WTC11 (cell line): ENCODE results near the gene FCN1. TPM values are rescaled to one million over a fixed set of nuclear protein-coding genes. Genes with fewer than 3 reads are reported as not detected.

Source experiments
- ATAC-seq: fragments of 200-7000 bp; cut with Tn5 transposase; 2 replicates; pipeline ENCODE4 v1.10.0; 2021; ENCODE audit warnings: mild to moderate bottlenecking, moderate library complexity
- CTCF ChIA-PET: fragments of 300-600 bp; sonication (Branson Sonifier 250); formaldehyde crosslinking; loops from one replicate; lab custom pipeline; 2021; ENCODE audit warnings: antibody characterized with exemption; lab: Charles Lee
- POLR2A ChIA-PET: fragments of 350-600 bp; sonication (Branson Sonifier 250); formaldehyde crosslinking; loops from one replicate; lab custom pipeline; 2021; ENCODE audit warnings: antibody characterized with exemption; lab: Charles Lee
- DNase-seq: peaks from one replicate; pipeline ENCODE4 v3.0.0; 2021; ENCODE audit warnings: low spot score
- H3K27ac Mint-ChIP-seq: 2 replicates; pipeline ENCODE4 v1.8.0; 2021; ENCODE audit warnings: mixed read lengths
- H3K27me3 Mint-ChIP-seq: 2 replicates; pipeline ENCODE4 v1.8.0; 2021; ENCODE audit warnings: low read depth, mild to moderate bottlenecking, moderate library complexity, mixed read lengths
- H3K36me3 Mint-ChIP-seq: 2 replicates; pipeline ENCODE4 v1.8.0; 2021; ENCODE audit warnings: mixed read lengths
- H3K4me1 Mint-ChIP-seq: 2 replicates; pipeline ENCODE4 v1.8.0; 2022; ENCODE audit warnings: mixed read lengths
- H3K4me3 Mint-ChIP-seq: 2 replicates; pipeline ENCODE4 v1.8.0; 2021; ENCODE audit warnings: mild to moderate bottlenecking, moderate library complexity, mixed read lengths
- H3K9me3 Mint-ChIP-seq: 2 replicates; pipeline ENCODE4 v1.8.0; 2021; ENCODE audit warnings: mixed read lengths
- ATF1 ChIP-seq: sonication (generic); formaldehyde crosslinking; IDR thresholded peaks from 2 replicates; pipeline ENCODE4 v1.8.1; 2023; ENCODE audit warnings: mild to moderate bottlenecking, moderate library complexity, missing genetic modification reagents
- CREM ChIP-seq: sonication (generic); formaldehyde crosslinking; IDR thresholded peaks from 2 replicates; pipeline ENCODE4 v1.8.1; 2022; ENCODE audit warnings: mild to moderate bottlenecking, missing genetic modification reagents, moderate library complexity
- ELF4 ChIP-seq: sonication (generic); formaldehyde crosslinking; IDR thresholded peaks from 2 replicates; pipeline ENCODE4 v1.8.1; 2022; ENCODE audit warnings: low read depth, mild to moderate bottlenecking, moderate library complexity, missing genetic modification reagents
- ETV6 ChIP-seq: sonication (generic); formaldehyde crosslinking; IDR thresholded peaks from 2 replicates; pipeline ENCODE4 v1.8.1; 2022; ENCODE audit warnings: mild to moderate bottlenecking, missing genetic modification reagents
- FOXK1 ChIP-seq: sonication (generic); formaldehyde crosslinking; IDR thresholded peaks from 2 replicates; pipeline ENCODE4 v1.8.0; 2022; ENCODE audit warnings: mild to moderate bottlenecking, moderate library complexity, missing genetic modification reagents
- HMGA2 ChIP-seq: fragments of 250-450 bp; sonication (Bioruptor Pico); IDR thresholded peaks from 2 replicates; pipeline ENCODE4 v1.4.0; 2021; ENCODE audit warnings: mild to moderate bottlenecking, moderate library complexity
- JUN ChIP-seq: sonication (generic); formaldehyde crosslinking; IDR thresholded peaks from 2 replicates; pipeline ENCODE4 v1.8.0; 2023; ENCODE audit warnings: mild to moderate bottlenecking, missing genetic modification reagents
- NR2C2 ChIP-seq: sonication (generic); formaldehyde crosslinking; IDR thresholded peaks from 2 replicates; pipeline ENCODE4 v1.8.0; 2022; ENCODE audit warnings: mild to moderate bottlenecking, missing genetic modification reagents
- OVOL2 ChIP-seq: fragments of 250-450 bp; sonication (Bioruptor Pico); IDR thresholded peaks from 2 replicates; pipeline ENCODE4 v1.9.0; 2021; ENCODE audit warnings: mild to moderate bottlenecking, borderline replicate concordance
- PRRX2 ChIP-seq: fragments of 250-450 bp; sonication (Bioruptor Pico); IDR thresholded peaks from 2 replicates; pipeline ENCODE4 v1.8.0; 2021; ENCODE audit warnings: mild to moderate bottlenecking
- RELA ChIP-seq: sonication (generic); formaldehyde crosslinking; IDR thresholded peaks from 2 replicates; pipeline ENCODE4 v1.8.1; 2022; ENCODE audit warnings: missing genetic modification reagents, mild to moderate bottlenecking, borderline replicate concordance
- RORB ChIP-seq: fragments of 250-450 bp; sonication (Bioruptor Pico); IDR thresholded peaks from 2 replicates; pipeline ENCODE4 v1.9.0; 2021; ENCODE audit warnings: mild to moderate bottlenecking
- SMAD3 ChIP-seq: sonication (generic); formaldehyde crosslinking; IDR thresholded peaks from 2 replicates; pipeline ENCODE4 v1.8.0; 2022; ENCODE audit warnings: missing genetic modification reagents, mild to moderate bottlenecking, borderline replicate concordance
- SMAD4 ChIP-seq: sonication (generic); formaldehyde crosslinking; IDR thresholded peaks from 2 replicates; pipeline ENCODE4 v1.8.0; 2022; ENCODE audit warnings: mild to moderate bottlenecking, missing genetic modification reagents
- SOX15 ChIP-seq: fragments of 250-450 bp; sonication (Bioruptor Pico); IDR thresholded peaks from 2 replicates; pipeline ENCODE4 v1.9.0; 2021; ENCODE audit warnings: mild to moderate bottlenecking
- SP1 ChIP-seq: sonication (generic); formaldehyde crosslinking; conservative IDR thresholded peaks from 2 replicates; pipeline ENCODE4 v1.8.1; 2022; ENCODE audit warnings: missing genetic modification reagents
- TCF7 ChIP-seq: sonication (generic); formaldehyde crosslinking; IDR thresholded peaks from 2 replicates; pipeline ENCODE4 v1.8.0; 2022; ENCODE audit warnings: mild to moderate bottlenecking, low read depth, missing genetic modification reagents, moderate library complexity
- TP53 ChIP-seq: sonication (generic); formaldehyde crosslinking; IDR thresholded peaks from 2 replicates; pipeline ENCODE4 v1.8.1; 2023; ENCODE audit warnings: mild to moderate bottlenecking, missing genetic modification reagents
- ZNF219 ChIP-seq: sonication (generic); formaldehyde crosslinking; IDR thresholded peaks from 2 replicates; pipeline ENCODE4 v1.8.0; 2023; ENCODE audit warnings: missing genetic modification reagents, mild to moderate bottlenecking, borderline replicate concordance
- ZNF317 ChIP-seq: sonication (generic); formaldehyde crosslinking; IDR thresholded peaks from 2 replicates; pipeline ENCODE4 v1.8.1; 2023; ENCODE audit warnings: low read depth, mild to moderate bottlenecking, moderate library complexity, missing genetic modification reagents, borderline replicate concordance
- ZNF396 ChIP-seq: fragments of 250-450 bp; sonication (Bioruptor Pico); IDR thresholded peaks from 2 replicates; pipeline ENCODE4 v1.8.0; 2021; ENCODE audit warnings: mild to moderate bottlenecking, moderate library complexity, borderline replicate concordance
- ZNF671 ChIP-seq: fragments of 250-450 bp; sonication (Bioruptor Pico); IDR thresholded peaks from 2 replicates; pipeline ENCODE4 v1.8.0; 2021; ENCODE audit warnings: mild to moderate bottlenecking
- total RNA-seq: library from RNA; stranded (reverse); gene quantifications from 3 replicates; pipeline ENCODE4 v1.2.3, GENCODE V29; 2021
- TF ChIP-seq, protein P1 (sequence below): fragments of 200-600 bp; IDR thresholded peaks from 2 replicates; pipeline ENCODE4 v1.8.0; 2022; ENCODE audit warnings: antibody characterized with exemption
- TF ChIP-seq, protein P2 (sequence below): fragments of 250-450 bp; sonication (Bioruptor Pico); IDR thresholded peaks from 2 replicates; pipeline ENCODE4 v1.9.0; 2021; ENCODE audit warnings: mild to moderate bottlenecking
- TF ChIP-seq, protein P3 (sequence below): sonication (generic); formaldehyde crosslinking; IDR thresholded peaks from 2 replicates; pipeline ENCODE4 v1.8.1; 2023; ENCODE audit warnings: mild to moderate bottlenecking, missing genetic modification reagents
- TF ChIP-seq, protein P4 (sequence below): sonication (generic); formaldehyde crosslinking; IDR thresholded peaks from 2 replicates; pipeline ENCODE4 v1.8.0; 2023; ENCODE audit warnings: missing genetic modification reagents, mild to moderate bottlenecking, borderline replicate concordance

FCN1 gene
- total RNA-seq, 1 experiment from 2014 or later = not detected

DNA sequence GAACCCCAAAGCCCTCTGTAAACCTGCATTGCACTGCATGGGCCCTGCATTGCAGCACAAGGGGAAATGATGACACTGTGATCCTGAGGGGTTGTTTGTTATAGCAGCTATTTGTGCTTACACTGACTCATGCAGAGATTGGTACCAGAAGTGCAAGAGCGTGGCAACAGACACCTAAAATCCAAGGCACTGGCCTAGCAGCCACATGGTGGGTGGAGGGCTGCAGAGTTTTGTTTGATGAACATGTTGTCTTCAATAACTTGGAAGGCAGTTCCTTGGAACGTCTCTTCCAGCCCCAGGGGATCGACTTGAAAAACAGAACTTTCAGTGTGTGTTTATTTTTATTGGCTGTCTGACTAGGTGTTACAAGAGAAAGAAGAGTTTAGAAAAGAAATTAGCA lies 22.6 kb downstream of the FCN1 start:
- CTCF ChIA-PET = no interaction called here
- peaks cover 34% of the 10 kb centered on the region for H3K9me3 Mint-ChIP-seq
- ATAC-seq (no peak), DNase-seq (no peak)
- no peak overlapping the region for H3K4me3 Mint-ChIP-seq
- POLR2A ChIA-PET = no interaction called here
- H3K36me3 Mint-ChIP-seq = peaks cover 14% of the 10 kb centered on the region
- H3K4me1 Mint-ChIP-seq = no peaks in the 10 kb centered on the region
- H3K27me3 Mint-ChIP-seq = no peaks in the 10 kb centered on the region; the same call in 1 of the 2 replicates
- no peak overlapping the region for H3K27ac Mint-ChIP-seq
- TF ChIP-seq HMGA2 = no peak
- no peak for TF ChIP-seq OVOL2 (CRISPR knock-in tag)
- no peak for TF ChIP-seq FOXK1 (CRISPR knock-in tag)
- TF ChIP-seq, protein P1, sequence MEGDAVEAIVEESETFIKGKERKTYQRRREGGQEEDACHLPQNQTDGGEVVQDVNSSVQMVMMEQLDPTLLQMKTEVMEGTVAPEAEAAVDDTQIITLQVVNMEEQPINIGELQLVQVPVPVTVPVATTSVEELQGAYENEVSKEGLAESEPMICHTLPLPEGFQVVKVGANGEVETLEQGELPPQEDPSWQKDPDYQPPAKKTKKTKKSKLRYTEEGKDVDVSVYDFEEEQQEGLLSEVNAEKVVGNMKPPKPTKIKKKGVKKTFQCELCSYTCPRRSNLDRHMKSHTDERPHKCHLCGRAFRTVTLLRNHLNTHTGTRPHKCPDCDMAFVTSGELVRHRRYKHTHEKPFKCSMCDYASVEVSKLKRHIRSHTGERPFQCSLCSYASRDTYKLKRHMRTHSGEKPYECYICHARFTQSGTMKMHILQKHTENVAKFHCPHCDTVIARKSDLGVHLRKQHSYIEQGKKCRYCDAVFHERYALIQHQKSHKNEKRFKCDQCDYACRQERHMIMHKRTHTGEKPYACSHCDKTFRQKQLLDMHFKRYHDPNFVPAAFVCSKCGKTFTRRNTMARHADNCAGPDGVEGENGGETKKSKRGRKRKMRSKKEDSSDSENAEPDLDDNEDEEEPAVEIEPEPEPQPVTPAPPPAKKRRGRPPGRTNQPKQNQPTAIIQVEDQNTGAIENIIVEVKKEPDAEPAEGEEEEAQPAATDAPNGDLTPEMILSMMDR = no peak
- TF ChIP-seq ZNF219 (CRISPR knock-in tag) = no peak
- TF ChIP-seq RORB (CRISPR knock-in tag) = no peak
- TF ChIP-seq SP1 = no peak
- TF ChIP-seq RELA = no peak
- TF ChIP-seq, protein P2, sequence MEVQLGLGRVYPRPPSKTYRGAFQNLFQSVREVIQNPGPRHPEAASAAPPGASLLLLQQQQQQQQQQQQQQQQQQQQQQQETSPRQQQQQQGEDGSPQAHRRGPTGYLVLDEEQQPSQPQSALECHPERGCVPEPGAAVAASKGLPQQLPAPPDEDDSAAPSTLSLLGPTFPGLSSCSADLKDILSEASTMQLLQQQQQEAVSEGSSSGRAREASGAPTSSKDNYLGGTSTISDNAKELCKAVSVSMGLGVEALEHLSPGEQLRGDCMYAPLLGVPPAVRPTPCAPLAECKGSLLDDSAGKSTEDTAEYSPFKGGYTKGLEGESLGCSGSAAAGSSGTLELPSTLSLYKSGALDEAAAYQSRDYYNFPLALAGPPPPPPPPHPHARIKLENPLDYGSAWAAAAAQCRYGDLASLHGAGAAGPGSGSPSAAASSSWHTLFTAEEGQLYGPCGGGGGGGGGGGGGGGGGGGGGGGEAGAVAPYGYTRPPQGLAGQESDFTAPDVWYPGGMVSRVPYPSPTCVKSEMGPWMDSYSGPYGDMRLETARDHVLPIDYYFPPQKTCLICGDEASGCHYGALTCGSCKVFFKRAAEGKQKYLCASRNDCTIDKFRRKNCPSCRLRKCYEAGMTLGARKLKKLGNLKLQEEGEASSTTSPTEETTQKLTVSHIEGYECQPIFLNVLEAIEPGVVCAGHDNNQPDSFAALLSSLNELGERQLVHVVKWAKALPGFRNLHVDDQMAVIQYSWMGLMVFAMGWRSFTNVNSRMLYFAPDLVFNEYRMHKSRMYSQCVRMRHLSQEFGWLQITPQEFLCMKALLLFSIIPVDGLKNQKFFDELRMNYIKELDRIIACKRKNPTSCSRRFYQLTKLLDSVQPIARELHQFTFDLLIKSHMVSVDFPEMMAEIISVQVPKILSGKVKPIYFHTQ (CRISPR knock-in tag) = no peak
- TF ChIP-seq NR2C2 (CRISPR knock-in tag) = no peak
- TF ChIP-seq ELF4 = no peak
- TF ChIP-seq ZNF317 (CRISPR knock-in tag) = no peak
- TF ChIP-seq SMAD4 (CRISPR knock-in tag) = no peak
- TF ChIP-seq, protein P3, sequence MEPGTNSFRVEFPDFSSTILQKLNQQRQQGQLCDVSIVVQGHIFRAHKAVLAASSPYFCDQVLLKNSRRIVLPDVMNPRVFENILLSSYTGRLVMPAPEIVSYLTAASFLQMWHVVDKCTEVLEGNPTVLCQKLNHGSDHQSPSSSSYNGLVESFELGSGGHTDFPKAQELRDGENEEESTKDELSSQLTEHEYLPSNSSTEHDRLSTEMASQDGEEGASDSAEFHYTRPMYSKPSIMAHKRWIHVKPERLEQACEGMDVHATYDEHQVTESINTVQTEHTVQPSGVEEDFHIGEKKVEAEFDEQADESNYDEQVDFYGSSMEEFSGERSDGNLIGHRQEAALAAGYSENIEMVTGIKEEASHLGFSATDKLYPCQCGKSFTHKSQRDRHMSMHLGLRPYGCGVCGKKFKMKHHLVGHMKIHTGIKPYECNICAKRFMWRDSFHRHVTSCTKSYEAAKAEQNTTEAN (CRISPR knock-in tag) = no peak
- no peak for TF ChIP-seq TP53
- no peak for TF ChIP-seq PRRX2 (CRISPR knock-in tag)

DNA sequence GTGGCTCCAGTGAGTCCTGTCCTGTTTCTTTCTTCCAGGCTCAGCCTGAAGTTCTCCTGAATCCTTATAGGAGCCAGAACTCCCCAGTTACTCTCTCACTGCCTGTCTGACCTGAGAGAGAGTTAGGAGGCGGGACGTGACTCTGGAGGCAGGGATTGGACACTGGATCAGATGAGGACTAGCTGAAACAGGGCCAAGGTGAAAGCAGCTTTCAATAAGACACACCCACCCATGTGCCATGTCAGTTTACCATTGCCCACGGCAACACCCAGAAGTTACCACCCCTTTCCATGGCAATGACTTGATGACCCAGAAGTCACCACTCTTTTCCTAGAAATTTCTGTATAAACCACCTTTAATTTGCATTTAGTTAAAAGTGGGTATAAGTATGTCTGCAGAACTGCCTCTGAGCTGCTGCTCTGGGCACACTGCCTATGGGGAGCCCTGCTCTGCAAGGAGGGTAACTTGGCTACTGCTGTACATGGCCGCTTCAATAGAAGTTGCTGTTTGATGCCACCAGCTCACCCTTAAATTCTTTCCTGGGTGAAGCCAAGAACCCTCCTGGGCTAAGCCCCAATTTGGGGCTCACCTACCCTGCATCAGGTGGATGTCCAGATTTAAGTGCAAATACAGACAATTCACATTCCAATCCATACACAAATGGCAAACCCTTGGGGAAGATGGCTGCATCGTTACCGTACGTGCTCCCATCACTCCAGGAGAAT lies 23.4 kb downstream of the FCN1 start:
- Mint-ChIP-seq H3K4me1 (no peaks in the 10 kb centered on the region), H3K27me3 (no peaks in the 10 kb centered on the region; the same call in 1 of the 2 replicates), H3K9me3 (peaks cover 28% of the 10 kb centered on the region), H3K36me3 (peaks cover 12% of the 10 kb centered on the region), H3K27ac (no peak overlapping the region), H3K4me3 (no peak overlapping the region)
- ChIA-PET CTCF (no interaction called here), POLR2A (no interaction called here)
- ATAC-seq (no peak), DNase-seq (no peak)
- no peak for TF ChIP-seq SOX15
- TF ChIP-seq SP1 = no peak
- TF ChIP-seq ATF1 = no peak
- TF ChIP-seq ETV6 (CRISPR knock-in tag) = no peak
- TF ChIP-seq, protein P4, sequence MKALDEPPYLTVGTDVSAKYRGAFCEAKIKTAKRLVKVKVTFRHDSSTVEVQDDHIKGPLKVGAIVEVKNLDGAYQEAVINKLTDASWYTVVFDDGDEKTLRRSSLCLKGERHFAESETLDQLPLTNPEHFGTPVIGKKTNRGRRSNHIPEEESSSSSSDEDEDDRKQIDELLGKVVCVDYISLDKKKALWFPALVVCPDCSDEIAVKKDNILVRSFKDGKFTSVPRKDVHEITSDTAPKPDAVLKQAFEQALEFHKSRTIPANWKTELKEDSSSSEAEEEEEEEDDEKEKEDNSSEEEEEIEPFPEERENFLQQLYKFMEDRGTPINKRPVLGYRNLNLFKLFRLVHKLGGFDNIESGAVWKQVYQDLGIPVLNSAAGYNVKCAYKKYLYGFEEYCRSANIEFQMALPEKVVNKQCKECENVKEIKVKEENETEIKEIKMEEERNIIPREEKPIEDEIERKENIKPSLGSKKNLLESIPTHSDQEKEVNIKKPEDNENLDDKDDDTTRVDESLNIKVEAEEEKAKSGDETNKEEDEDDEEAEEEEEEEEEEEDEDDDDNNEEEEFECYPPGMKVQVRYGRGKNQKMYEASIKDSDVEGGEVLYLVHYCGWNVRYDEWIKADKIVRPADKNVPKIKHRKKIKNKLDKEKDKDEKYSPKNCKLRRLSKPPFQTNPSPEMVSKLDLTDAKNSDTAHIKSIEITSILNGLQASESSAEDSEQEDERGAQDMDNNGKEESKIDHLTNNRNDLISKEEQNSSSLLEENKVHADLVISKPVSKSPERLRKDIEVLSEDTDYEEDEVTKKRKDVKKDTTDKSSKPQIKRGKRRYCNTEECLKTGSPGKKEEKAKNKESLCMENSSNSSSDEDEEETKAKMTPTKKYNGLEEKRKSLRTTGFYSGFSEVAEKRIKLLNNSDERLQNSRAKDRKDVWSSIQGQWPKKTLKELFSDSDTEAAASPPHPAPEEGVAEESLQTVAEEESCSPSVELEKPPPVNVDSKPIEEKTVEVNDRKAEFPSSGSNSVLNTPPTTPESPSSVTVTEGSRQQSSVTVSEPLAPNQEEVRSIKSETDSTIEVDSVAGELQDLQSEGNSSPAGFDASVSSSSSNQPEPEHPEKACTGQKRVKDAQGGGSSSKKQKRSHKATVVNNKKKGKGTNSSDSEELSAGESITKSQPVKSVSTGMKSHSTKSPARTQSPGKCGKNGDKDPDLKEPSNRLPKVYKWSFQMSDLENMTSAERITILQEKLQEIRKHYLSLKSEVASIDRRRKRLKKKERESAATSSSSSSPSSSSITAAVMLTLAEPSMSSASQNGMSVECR (CRISPR knock-in tag) = no peak
- TF ChIP-seq CREM (CRISPR knock-in tag) = no peak
- no peak for TF ChIP-seq JUN (CRISPR knock-in tag)
- no peak for TF ChIP-seq TCF7 (CRISPR knock-in tag)
- TF ChIP-seq ZNF396 = no peak
- TF ChIP-seq SMAD3 (CRISPR knock-in tag) = no peak
- TF ChIP-seq FOXK1 (CRISPR knock-in tag) = no peak
- no peak for TF ChIP-seq ZNF671 (CRISPR knock-in tag)
